ENCODE data around the gene COL2A1.

COL2A1 gene

DNA sequence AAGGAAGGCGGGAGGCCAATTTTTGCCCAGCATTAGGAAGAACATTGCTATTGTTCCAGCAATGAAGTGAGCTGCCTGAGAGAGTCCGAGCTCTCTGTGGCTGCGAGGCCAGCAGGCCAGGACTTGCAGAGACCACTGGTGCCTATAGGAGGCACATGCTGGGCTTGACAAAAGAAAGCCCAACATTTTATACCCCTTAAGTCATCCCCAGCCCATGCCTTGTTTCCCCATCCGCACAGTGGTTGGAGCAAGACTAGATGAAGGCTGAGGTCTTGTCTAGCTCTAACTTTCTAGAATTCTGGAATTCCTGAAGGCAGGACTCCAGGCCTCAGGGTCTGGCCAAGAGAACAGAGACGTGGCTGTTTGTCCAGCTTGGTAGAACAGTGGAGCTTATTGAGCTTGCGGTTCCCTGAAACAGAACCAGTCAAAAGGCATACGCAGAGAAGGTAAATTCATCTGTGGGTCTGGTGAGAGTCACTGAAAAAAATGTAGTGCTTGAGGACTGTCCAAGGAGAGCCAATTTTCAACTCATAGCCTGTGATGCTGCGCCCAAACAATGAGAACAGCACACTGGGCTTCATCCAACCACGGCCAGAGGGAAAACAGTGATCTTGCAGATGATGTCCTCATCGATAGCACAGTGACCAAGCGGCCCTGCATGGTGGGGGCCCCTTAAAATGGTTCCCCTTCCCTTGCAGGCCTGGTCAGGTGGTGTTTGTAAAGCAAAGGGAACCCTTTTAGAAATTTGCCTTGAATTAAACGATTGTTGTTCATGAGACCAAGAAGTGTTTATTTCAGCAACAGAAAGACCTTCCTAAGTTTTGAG lies 27.1 kb upstream of the COL2A1 start:
- H3K27ac ChIP-seq (ENCODE audit: insufficient read depth, low read depth, low read length, poor library complexity, severe bottlenecking): no peak overlapping the region
- H3K4me1 ChIP-seq (ENCODE audit: control insufficient read depth, insufficient read depth, low read length): peaks cover 36% of the 10 kb centered on the region
- peaks cover 20% of the 10 kb centered on the region for H3K27me3 ChIP-seq (ENCODE audit: control insufficient read depth, insufficient read depth, low read length, poor library complexity, severe bottlenecking)
- H3K4me3 ChIP-seq (ENCODE audit: insufficient read depth, low read depth, low read length): no peak overlapping the region
- H3K36me3 ChIP-seq (ENCODE audit: control insufficient read depth, insufficient read depth, low read length): no peaks in the 10 kb centered on the region
- H3K9me3 ChIP-seq (ENCODE audit: control insufficient read depth, low read length): no peaks in the 10 kb centered on the region
- WGBS, 2 experiments: 87 to 90% methylated on average over 12 of the region's 12 CpGs

DNA sequence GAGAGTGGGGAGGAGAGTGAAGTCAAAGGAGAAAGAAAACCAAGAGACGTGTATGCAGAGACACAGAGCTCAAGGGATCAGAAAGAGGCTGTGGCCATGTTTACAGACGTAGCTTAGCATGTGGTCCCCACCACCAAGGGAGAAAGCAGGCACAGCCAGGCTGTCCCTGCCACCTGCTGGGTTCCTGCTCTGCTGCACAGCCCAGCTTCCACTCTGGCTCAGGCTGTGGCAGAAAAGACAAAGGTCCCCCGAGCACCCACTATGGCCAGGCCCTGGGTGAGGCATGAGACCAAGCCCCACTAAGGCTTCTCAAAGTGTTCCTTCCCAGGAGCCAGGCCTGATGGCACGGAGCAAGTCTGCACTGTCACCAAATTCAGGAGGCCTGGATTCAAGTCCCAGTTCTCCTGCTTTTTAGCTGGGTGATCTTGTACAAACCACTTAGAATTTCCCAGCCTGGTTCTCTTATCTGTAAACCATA lies 25.9 kb upstream of the COL2A1 start:
- Histone ChIP-seq H3K36me3 (ENCODE audit: control insufficient read depth, insufficient read depth, low read length) (no peaks in the 10 kb centered on the region), H3K4me1 (ENCODE audit: control insufficient read depth, insufficient read depth, low read length) (peaks cover 44% of the 10 kb centered on the region), H3K27ac (ENCODE audit: insufficient read depth, low read depth, low read length, poor library complexity, severe bottlenecking) (no peak overlapping the region), H3K9me3 (ENCODE audit: control insufficient read depth, low read length) (no peaks in the 10 kb centered on the region), H3K4me3 (ENCODE audit: insufficient read depth, low read depth, low read length) (no peak overlapping the region), H3K27me3 (ENCODE audit: control insufficient read depth, insufficient read depth, low read length, poor library complexity, severe bottlenecking) (peaks cover 32% of the 10 kb centered on the region)
- 74 to 75% methylated on average over 4 of the region's 4 CpGs for WGBS, 2 experiments

DNA sequence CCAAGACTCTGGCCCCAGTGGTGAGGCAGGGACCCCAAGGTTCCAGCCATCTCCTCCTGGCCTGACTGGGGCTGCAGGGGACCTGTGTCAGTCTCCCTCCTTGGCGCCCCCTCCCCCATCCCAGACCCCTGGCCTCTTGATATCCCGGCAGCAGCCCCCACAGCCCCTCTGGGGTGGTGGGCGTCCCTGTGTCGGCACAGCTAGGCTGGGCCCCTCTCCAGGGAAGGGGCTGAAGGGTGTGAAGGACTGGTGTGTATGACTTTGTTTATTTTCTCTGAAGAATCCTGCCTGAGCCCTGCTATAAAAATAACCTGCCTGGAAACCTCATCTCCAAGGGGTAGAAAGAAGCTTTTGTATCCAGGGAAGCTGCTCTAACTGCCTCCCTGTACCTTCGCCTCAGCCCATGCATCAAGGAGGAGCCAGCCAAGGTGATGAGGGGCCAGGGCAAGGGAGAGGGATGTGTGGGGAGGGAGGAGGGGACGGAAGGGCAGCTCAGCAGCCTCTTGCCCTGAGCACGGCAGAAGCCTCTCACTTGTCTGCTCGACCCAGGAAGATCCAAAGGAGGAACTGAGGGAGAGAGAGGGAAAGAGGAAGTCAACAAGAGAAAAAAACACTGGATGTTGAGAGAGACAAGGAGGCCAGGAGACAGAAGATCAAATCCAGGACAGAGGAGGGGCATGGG lies 25.4 kb upstream of the COL2A1 start:
- Histone ChIP-seq H3K27ac (ENCODE audit: insufficient read depth, low read depth, low read length, poor library complexity, severe bottlenecking) (no peak overlapping the region), H3K27me3 (ENCODE audit: control insufficient read depth, insufficient read depth, low read length, poor library complexity, severe bottlenecking) (peaks cover 38% of the 10 kb centered on the region), H3K4me1 (ENCODE audit: control insufficient read depth, insufficient read depth, low read length) (peaks cover 50% of the 10 kb centered on the region), H3K36me3 (ENCODE audit: control insufficient read depth, insufficient read depth, low read length) (no peaks in the 10 kb centered on the region), H3K9me3 (ENCODE audit: control insufficient read depth, low read length) (no peaks in the 10 kb centered on the region), H3K4me3 (ENCODE audit: insufficient read depth, low read depth, low read length) (no peak overlapping the region)
- 64 to 67% methylated on average over 8 of the region's 8 CpGs for WGBS, 2 experiments

DNA sequence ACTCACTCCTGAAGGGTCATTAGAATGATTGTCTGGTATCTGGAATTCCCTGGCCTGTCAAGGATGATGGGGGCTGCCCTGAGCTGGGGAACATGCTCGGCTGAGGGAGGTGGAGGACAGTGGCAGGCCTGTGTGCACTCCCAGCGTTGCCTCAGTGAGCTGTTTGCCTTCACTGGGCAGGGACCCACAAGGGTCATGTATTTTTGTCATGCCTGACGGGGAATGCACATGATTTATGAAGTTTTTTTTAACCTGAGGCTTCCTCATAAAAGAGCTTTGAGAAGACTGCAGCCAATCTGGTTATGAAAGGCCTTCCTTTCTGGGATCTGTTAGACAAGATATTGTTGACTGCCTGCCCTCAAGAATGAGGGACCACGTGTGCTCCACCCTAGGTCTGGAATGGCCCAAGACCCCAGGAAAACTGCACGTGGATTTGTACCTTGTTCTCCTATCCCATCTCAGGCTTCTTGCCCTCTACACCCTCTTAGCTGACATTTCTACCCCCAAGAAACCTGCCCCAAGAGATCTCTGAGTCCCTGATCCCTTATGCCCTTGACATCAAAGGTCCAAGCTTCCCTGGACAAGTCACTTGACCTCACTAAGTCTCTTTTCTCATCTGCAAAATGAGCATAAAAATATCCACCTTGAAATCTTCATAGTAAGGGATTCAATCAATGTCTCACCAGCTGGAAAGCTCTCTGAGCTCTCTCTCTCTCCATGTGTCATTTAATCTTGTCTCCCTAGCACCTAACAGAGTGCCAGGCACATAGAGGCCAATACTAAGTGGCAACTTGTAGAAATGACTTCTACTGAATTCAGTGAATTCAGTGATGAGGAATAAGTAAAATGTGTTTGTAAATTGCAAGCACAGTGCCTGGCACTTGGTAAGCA lies 24.5 kb upstream of the COL2A1 start:
- Histone ChIP-seq H3K36me3 (ENCODE audit: control insufficient read depth, insufficient read depth, low read length) (no peaks in the 10 kb centered on the region), H3K9me3 (ENCODE audit: control insufficient read depth, low read length) (no peaks in the 10 kb centered on the region), H3K27me3 (ENCODE audit: control insufficient read depth, insufficient read depth, low read length, poor library complexity, severe bottlenecking) (peaks cover 46% of the 10 kb centered on the region), H3K4me1 (ENCODE audit: control insufficient read depth, insufficient read depth, low read length) (peaks cover 53% of the 10 kb centered on the region), H3K27ac (ENCODE audit: insufficient read depth, low read depth, low read length, poor library complexity, severe bottlenecking) (no peak overlapping the region), H3K4me3 (ENCODE audit: insufficient read depth, low read depth, low read length) (no peak overlapping the region)
- WGBS, 2 experiments: 77 to 81% methylated on average over 5 of the region's 5 CpGs

DNA sequence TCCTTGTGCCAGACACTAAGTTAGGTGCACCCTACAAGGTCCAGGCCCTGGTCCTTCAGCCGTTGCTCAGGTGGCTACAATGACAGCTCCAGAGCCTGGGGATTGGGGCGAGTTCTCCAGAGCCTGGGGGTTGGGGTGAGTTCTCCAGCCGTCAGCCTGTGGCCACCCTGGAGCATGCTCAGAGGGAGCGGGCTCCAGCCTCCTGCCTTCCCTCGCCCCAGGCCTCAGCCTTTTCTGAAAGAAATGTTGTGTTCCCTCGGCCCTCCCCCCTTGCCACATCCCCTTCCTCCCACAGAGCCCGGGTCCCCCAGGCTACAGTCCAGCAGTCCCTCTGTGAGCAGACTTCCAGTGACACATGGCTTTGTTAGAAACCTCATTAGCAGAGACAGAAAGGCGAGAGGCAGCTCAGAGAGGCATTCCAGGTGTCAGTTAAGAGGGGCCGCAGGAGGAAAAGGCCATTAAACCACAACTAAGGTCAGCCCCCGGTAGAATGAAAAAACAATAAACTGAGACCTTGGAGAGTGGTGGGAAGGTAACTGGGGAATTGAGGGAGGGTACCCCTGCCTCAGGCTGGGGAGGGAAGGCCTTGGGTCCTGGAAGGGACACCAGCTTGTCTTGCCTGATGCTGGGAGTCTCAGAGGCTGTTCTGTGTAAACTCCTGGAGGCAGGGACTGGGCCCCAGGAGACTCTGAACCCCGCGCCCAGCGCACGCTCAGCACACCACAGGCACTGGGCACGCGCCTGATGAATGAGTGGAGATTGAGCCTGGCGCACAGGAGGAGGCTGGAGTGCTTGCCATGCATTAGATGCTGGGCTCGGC lies 23.1 kb upstream of the COL2A1 start:
- H3K36me3 ChIP-seq (ENCODE audit: control insufficient read depth, insufficient read depth, low read length): no peaks in the 10 kb centered on the region
- WGBS, 2 experiments: 57 to 59% methylated on average over 18 of the region's 18 CpGs
- no peak overlapping the region for H3K4me3 ChIP-seq (ENCODE audit: insufficient read depth, low read depth, low read length)
- peaks cover 65% of the 10 kb centered on the region for H3K4me1 ChIP-seq (ENCODE audit: control insufficient read depth, insufficient read depth, low read length)
- peaks cover 55% of the 10 kb centered on the region for H3K27me3 ChIP-seq (ENCODE audit: control insufficient read depth, insufficient read depth, low read length, poor library complexity, severe bottlenecking)
- peak overlapping the region; percentile 53 for H3K27ac ChIP-seq (ENCODE audit: insufficient read depth, low read depth, low read length, poor library complexity, severe bottlenecking)
- H3K9me3 ChIP-seq (ENCODE audit: control insufficient read depth, low read length): no peaks in the 10 kb centered on the region

DNA sequence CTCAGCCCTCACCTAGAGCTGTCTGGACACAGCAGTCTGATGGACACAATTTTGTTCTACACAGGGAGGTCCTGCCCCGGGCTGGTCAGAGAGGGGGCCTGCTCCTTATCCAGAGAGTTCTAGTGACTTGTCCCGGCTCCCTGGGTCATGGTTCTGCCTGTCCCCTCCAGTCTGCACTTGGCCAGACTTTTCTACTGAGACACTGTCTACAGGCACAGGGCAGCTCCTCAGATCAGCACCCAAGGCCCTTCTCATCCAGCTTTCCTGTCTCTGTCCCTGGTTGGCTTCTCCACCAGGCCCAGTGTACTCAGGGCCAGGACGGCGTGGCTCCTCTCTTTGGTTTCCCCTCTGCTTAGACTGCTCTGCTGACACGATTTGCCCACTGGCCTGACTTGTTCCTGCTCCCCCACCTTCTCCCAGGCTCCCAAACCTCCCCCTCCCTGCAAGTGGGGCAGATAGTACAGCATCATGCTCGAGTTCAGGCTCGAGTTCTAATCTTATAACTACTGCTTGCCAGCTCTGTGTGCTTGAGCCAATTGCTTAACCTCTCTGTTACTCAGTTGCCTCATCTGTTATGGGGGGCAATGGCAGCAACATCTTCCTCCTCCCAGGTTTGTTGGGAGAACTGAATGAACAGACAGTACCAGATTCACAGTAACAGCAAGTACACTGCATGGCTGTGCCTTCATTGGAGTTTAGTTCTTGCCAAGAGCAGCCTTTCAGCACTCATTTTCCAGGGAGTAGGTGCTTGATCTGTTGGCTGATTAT lies 22.0 kb upstream of the COL2A1 start:
- Histone ChIP-seq H3K9me3 (ENCODE audit: control insufficient read depth, low read length) (no peaks in the 10 kb centered on the region), H3K36me3 (ENCODE audit: control insufficient read depth, insufficient read depth, low read length) (no peaks in the 10 kb centered on the region), H3K4me1 (ENCODE audit: control insufficient read depth, insufficient read depth, low read length) (peaks cover 66% of the 10 kb centered on the region), H3K4me3 (ENCODE audit: insufficient read depth, low read depth, low read length) (no peak overlapping the region), H3K27ac (ENCODE audit: insufficient read depth, low read depth, low read length, poor library complexity, severe bottlenecking) (no peak overlapping the region), H3K27me3 (ENCODE audit: control insufficient read depth, insufficient read depth, low read length, poor library complexity, severe bottlenecking) (peaks cover 65% of the 10 kb centered on the region)
- 90% methylated on average over 7 of the region's 7 CpGs for WGBS, 2 experiments

DNA sequence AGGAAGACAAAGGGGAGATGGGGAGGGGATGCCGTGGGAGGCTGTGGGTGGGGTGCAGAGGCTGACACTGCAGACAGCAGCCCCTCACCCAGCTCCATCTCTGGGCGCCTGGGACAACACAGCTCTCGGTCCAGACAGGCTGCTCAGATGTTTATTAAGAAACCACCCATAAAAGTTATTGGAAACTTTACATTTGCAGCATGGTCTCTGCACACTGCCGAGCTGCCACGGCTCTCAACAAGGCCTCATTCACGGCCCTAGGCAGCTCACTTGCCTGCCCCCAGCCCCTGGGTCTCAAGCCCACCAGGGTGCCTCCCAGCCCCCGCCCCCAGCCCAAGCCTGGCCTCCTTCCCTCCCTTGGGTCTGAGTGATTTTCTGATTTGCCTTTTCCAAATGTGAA lies 21.0 kb upstream of the COL2A1 start:
- Histone ChIP-seq H3K27ac (ENCODE audit: insufficient read depth, low read depth, low read length, poor library complexity, severe bottlenecking) (no peak overlapping the region), H3K36me3 (ENCODE audit: control insufficient read depth, insufficient read depth, low read length) (no peaks in the 10 kb centered on the region), H3K4me1 (ENCODE audit: control insufficient read depth, insufficient read depth, low read length) (peaks cover 70% of the 10 kb centered on the region), H3K4me3 (ENCODE audit: insufficient read depth, low read depth, low read length) (no peak overlapping the region), H3K27me3 (ENCODE audit: control insufficient read depth, insufficient read depth, low read length, poor library complexity, severe bottlenecking) (peaks cover 71% of the 10 kb centered on the region), H3K9me3 (ENCODE audit: control insufficient read depth, low read length) (no peaks in the 10 kb centered on the region)
- 51 to 55% methylated on average over 7 of the region's 7 CpGs for WGBS, 2 experiments

DNA sequence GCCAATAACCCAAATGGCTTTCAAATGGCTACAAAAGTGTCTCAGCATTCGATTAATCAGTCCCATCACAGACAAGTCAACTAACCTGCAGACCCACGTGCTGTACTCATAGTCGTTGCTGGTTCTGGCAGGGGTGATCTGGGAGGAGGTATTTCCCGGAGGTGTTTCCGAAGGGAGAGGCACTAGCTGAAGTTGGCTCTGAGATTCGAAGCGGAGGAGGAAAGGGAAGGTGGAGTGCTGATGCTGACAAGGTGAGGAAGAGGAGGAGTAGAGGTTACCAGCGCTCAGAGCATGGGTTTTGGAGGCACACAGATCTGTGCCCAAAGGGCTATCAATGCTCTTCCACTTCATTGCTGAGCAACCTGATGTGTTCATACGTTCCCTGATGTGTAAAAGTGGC lies 20.5 kb upstream of the COL2A1 start:
- no peaks in the 10 kb centered on the region for H3K36me3 ChIP-seq (ENCODE audit: control insufficient read depth, insufficient read depth, low read length)
- peaks cover 65% of the 10 kb centered on the region for H3K4me1 ChIP-seq (ENCODE audit: control insufficient read depth, insufficient read depth, low read length)
- H3K27me3 ChIP-seq (ENCODE audit: control insufficient read depth, insufficient read depth, low read length, poor library complexity, severe bottlenecking): peaks cover 77% of the 10 kb centered on the region
- 55 to 61% methylated on average over 9 of the region's 9 CpGs for WGBS, 2 experiments
- no peak overlapping the region for H3K27ac ChIP-seq (ENCODE audit: insufficient read depth, low read depth, low read length, poor library complexity, severe bottlenecking)
- no peaks in the 10 kb centered on the region for H3K9me3 ChIP-seq (ENCODE audit: control insufficient read depth, low read length)
- no peak overlapping the region for H3K4me3 ChIP-seq (ENCODE audit: insufficient read depth, low read depth, low read length)

DNA sequence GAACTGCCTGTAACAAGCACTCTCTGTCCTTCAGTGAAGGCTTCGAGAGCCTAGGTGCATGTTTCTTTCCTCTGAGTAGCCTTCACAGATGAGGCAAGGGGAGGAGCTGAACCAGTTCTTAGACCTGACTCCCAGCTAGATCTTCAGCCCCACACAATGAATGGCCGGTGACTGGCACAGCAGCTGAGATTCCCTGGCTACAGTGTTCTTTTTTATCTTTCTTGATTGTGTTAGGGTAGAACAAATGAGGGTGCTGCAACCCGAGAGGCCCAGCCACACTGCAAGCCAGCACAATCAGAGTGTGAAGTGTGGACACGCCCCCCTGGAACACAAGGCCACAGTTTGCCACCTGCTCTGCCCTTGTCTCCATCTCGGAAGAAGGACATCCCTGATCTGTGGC lies 19.1 kb upstream of the COL2A1 start:
- no peak overlapping the region for H3K4me3 ChIP-seq (ENCODE audit: insufficient read depth, low read depth, low read length)
- peaks cover 52% of the 10 kb centered on the region for H3K4me1 ChIP-seq (ENCODE audit: control insufficient read depth, insufficient read depth, low read length)
- peaks cover 86% of the 10 kb centered on the region for H3K27me3 ChIP-seq (ENCODE audit: control insufficient read depth, insufficient read depth, low read length, poor library complexity, severe bottlenecking)
- H3K9me3 ChIP-seq (ENCODE audit: control insufficient read depth, low read length): no peaks in the 10 kb centered on the region
- whole genome bisulfite sequencing, 2 experiments: 12 to 16% methylated on average over 5 of the region's 5 CpGs
- no peaks in the 10 kb centered on the region for H3K36me3 ChIP-seq (ENCODE audit: control insufficient read depth, insufficient read depth, low read length)
- no peak overlapping the region for H3K27ac ChIP-seq (ENCODE audit: insufficient read depth, low read depth, low read length, poor library complexity, severe bottlenecking)
